ENCODE data around the gene NDUFB8. TPM values are rescaled to one million over a fixed set of nuclear protein-coding genes. Genes with fewer than 3 reads are reported as not detected.
"Not testable (repeated sequence)": the region's sequence is repeated elsewhere in the genome, so short reads cannot be mapped to it uniquely, and the experiment has no call there.

NDUFB8 gene
- 100 to 1,000 TPM; 170 to 184 TPM for total RNA-seq
- polyA plus RNA-seq: 100 to 1,000 TPM; 520 to 585 (median 556) TPM
- 15.0 to 25.1 (median 17.6) reads per million in 6 experiments for total RNA-seq

- peak; percentile 71 to 94 (median 86) for DNase-seq
- Mint-ChIP-seq H3K4me1 (peaks cover 12 to 54% (median 35%) of the 10 kb centered on the region in 4 donors), H3K9me3 (no peaks in the 10 kb centered on the region), H3K27ac (peak within 1 kb of the TSS; percentile 92 to 100 (median 99)), H3K4me3 (peak within 1 kb of the TSS; percentile 92 to 100 (median 100)), H3K36me3 (peaks cover 4 to 30% (median 6%) of the 10 kb centered on the region in 3 donors), H3K27me3 (no peaks in the 10 kb centered on the region)
- POLR2A ChIA-PET: interaction anchor here (0.6 to 1.2 kb wide), 3 partner anchors 11 to 36 kb away, joined by 3 to 5 read pairs (median 3); no protein-coding TSS in a partner anchor
- peak; percentile 81 to 89 for ATAC-seq
Observed at GRCh38 chr10:100529475-100530298, at the start of gene NDUFB8. NDUFB8 (minus strand) TSS chr10:100529871; CDS start chr10:100529851, 20 bp downstream.

- peak in 1 of 10 donors; percentile 3 for DNase-seq
- ATAC-seq: no peak
- peaks cover 22 to 62% (median 42%) of the 10 kb centered on the region in 5 donors for H3K27me3 Mint-ChIP-seq
- H3K27ac Mint-ChIP-seq: no peak overlapping the region
- H3K9me3 Mint-ChIP-seq: no peaks in the 10 kb centered on the region
- no peak overlapping the region for H3K4me3 Mint-ChIP-seq
- H3K4me1 Mint-ChIP-seq: peaks cover 0 to 2% (median 0%) of the 10 kb centered on the region in 4 donors
- POLR2A ChIA-PET: no interaction called here
- no peaks in the 10 kb centered on the region for H3K36me3 Mint-ChIP-seq
Observed at GRCh38 chr10:100576282-100576635, 46.6 kb upstream of the NDUFB8 start.

- peaks cover 22 to 62% (median 42%) of the 10 kb centered on the region in 5 donors for H3K27me3 Mint-ChIP-seq
Observed at GRCh38 chr10:100575585-100576281, 46.1 kb upstream of the NDUFB8 start.

GRCh38 chr10:100575146-100575545 is 45.5 kb upstream of the NDUFB8 start:
- H3K9me3 Mint-ChIP-seq, ATAC-seq, H3K4me1 Mint-ChIP-seq, DNase-seq, H3K27ac Mint-ChIP-seq, H3K4me3 Mint-ChIP-seq, POLR2A ChIA-PET, H3K36me3 Mint-ChIP-seq: not testable (repeated sequence)
- peaks cover 22 to 62% (median 42%) of the 10 kb centered on the region in 5 donors for H3K27me3 Mint-ChIP-seq

More at GRCh38 chr10:100575585-100576281, 46.1 kb upstream of the NDUFB8 start:
- Mint-ChIP-seq H3K4me1 (peaks cover 0 to 2% (median 0%) of the 10 kb centered on the region in 4 donors), H3K27ac (no peak overlapping the region), H3K9me3 (no peaks in the 10 kb centered on the region), H3K36me3 (no peaks in the 10 kb centered on the region), H3K4me3 (no peak overlapping the region)
- POLR2A ChIA-PET: no interaction called here
- no peak for ATAC-seq
- DNase-seq: peak in 1 of 10 donors; percentile 14

GRCh38 chr10:100571084-100571856 is 41.6 kb upstream of the NDUFB8 start:
- no peaks in the 10 kb centered on the region for H3K9me3 Mint-ChIP-seq
- ATAC-seq (no peak), DNase-seq (no peak)
- H3K27me3 Mint-ChIP-seq: peaks cover 26 to 33% (median 29%) of the 10 kb centered on the region in 5 donors
- POLR2A ChIA-PET: no interaction called here
- no peak overlapping the region for H3K4me3 Mint-ChIP-seq
- H3K27ac Mint-ChIP-seq: no peak overlapping the region
- H3K4me1 Mint-ChIP-seq: peaks cover 0 to 2% (median 0%) of the 10 kb centered on the region in 4 donors
- H3K36me3 Mint-ChIP-seq: peaks cover 0 to 3% (median 0%) of the 10 kb centered on the region in 3 donors

GRCh38 chr10:100570506-100570905 is 40.8 kb upstream of the NDUFB8 start:
- ATAC-seq (no peak), DNase-seq (peak in 1 of 10 donors; percentile 9)
- Mint-ChIP-seq H3K9me3 (no peaks in the 10 kb centered on the region), H3K36me3 (peaks cover 0 to 3% (median 0%) of the 10 kb centered on the region in 3 donors), H3K27me3 (peaks cover 20 to 35% (median 27%) of the 10 kb centered on the region in 5 donors), H3K4me1 (no peaks in the 10 kb centered on the region), H3K4me3 (no peak overlapping the region), H3K27ac (no peak overlapping the region)
- POLR2A ChIA-PET: no interaction called here

- H3K4me1 Mint-ChIP-seq: no peaks in the 10 kb centered on the region
Observed at GRCh38 chr10:100569687-100570481, 40.2 kb upstream of the NDUFB8 start.

GRCh38 chr10:100568912-100569311 is 39.2 kb upstream of the NDUFB8 start:
- POLR2A ChIA-PET: no interaction called here
- Mint-ChIP-seq H3K27me3 (peaks cover 10 to 47% (median 32%) of the 10 kb centered on the region in 5 donors), H3K27ac (no peak overlapping the region), H3K4me3 (no peak overlapping the region), H3K36me3 (peaks cover 0 to 3% (median 0%) of the 10 kb centered on the region in 3 donors), H3K9me3 (no peaks in the 10 kb centered on the region), H3K4me1 (peaks cover 0 to 3% (median 0%) of the 10 kb centered on the region in 4 donors)
- peak in 1 of 10 donors; percentile 7 for DNase-seq
- no peak for ATAC-seq

More at GRCh38 chr10:100569687-100570481, 40.2 kb upstream of the NDUFB8 start:
- Mint-ChIP-seq H3K4me3 (no peak overlapping the region), H3K9me3 (no peaks in the 10 kb centered on the region), H3K36me3 (peaks cover 0 to 3% (median 0%) of the 10 kb centered on the region in 3 donors), H3K27me3 (peaks cover 17 to 37% (median 31%) of the 10 kb centered on the region in 5 donors), H3K27ac (no peak overlapping the region)
- DNase-seq (peak in 2 of 10 donors; percentile 13 to 15), ATAC-seq (no peak)
- POLR2A ChIA-PET: interaction anchor here (0.5 kb wide), 1 partner anchor 34 kb away, joined by 5 read pairs; the partner anchor contains the start of gene HIF1AN

- DNase-seq (peak in 1 of 10 donors; percentile 4), ATAC-seq (no peak)
- Mint-ChIP-seq H3K4me1 (peaks cover 0 to 6% (median 3%) of the 10 kb centered on the region in 4 donors), H3K9me3 (no peaks in the 10 kb centered on the region), H3K27me3 (peaks cover 4 to 49% (median 30%) of the 10 kb centered on the region in 5 donors), H3K36me3 (peaks cover 0 to 3% (median 0%) of the 10 kb centered on the region in 3 donors), H3K4me3 (no peak overlapping the region), H3K27ac (peak overlapping the region in 1 of 10 donors; percentile 45)
- POLR2A ChIA-PET: no interaction called here
Observed at GRCh38 chr10:100567826-100568225, 38.2 kb upstream of the NDUFB8 start.

- no peak overlapping the region for H3K27ac Mint-ChIP-seq
- peaks cover 0 to 48% (median 29%) of the 10 kb centered on the region in 5 donors for H3K27me3 Mint-ChIP-seq
- H3K4me3 Mint-ChIP-seq: no peak overlapping the region
- POLR2A ChIA-PET: no interaction called here
- ATAC-seq: no peak
- peaks cover 0 to 3% (median 0%) of the 10 kb centered on the region in 3 donors for H3K36me3 Mint-ChIP-seq
- DNase-seq: peak in 1 of 10 donors; percentile 5
- H3K9me3 Mint-ChIP-seq: no peaks in the 10 kb centered on the region
- H3K4me1 Mint-ChIP-seq: peaks cover 0 to 7% (median 7%) of the 10 kb centered on the region in 4 donors
Observed at GRCh38 chr10:100567249-100567648, 37.6 kb upstream of the NDUFB8 start.

- H3K9me3 Mint-ChIP-seq: no peaks in the 10 kb centered on the region
- peaks cover 0 to 52% (median 31%) of the 10 kb centered on the region in 5 donors for H3K27me3 Mint-ChIP-seq
- H3K27ac Mint-ChIP-seq: no peak overlapping the region
- DNase-seq (peak in 1 of 10 donors; percentile 13), ATAC-seq (no peak)
- peaks cover 0 to 13% (median 9%) of the 10 kb centered on the region in 4 donors for H3K4me1 Mint-ChIP-seq
- POLR2A ChIA-PET: interaction anchor here (0.7 kb wide), 1 partner anchor 36 kb away, joined by 3 read pairs; no protein-coding TSS in a partner anchor
- H3K4me3 Mint-ChIP-seq: no peak overlapping the region
- H3K36me3 Mint-ChIP-seq: peaks cover 0 to 3% (median 0%) of the 10 kb centered on the region in 3 donors
Observed at GRCh38 chr10:100566561-100566960, 36.9 kb upstream of the NDUFB8 start.
